HG03457 (cell line): ENCODE data around the gene MAGEA12.
"Not testable (repeated sequence)": the region's sequence is repeated elsewhere in the genome, so short reads cannot be mapped to it uniquely, and the experiment has no call there.

Experiments
- ATAC-seq: cut with Tn5 transposase; IDR thresholded peaks from one replicate; pipeline ENCODE4 v1.9.1; 2021; ENCODE audit warnings: moderate number of reproducible peaks; ENCODE audit not compliant: unreplicated experiment

The MAGEA12 gene, protein sequence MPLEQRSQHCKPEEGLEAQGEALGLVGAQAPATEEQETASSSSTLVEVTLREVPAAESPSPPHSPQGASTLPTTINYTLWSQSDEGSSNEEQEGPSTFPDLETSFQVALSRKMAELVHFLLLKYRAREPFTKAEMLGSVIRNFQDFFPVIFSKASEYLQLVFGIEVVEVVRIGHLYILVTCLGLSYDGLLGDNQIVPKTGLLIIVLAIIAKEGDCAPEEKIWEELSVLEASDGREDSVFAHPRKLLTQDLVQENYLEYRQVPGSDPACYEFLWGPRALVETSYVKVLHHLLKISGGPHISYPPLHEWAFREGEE

DNA sequence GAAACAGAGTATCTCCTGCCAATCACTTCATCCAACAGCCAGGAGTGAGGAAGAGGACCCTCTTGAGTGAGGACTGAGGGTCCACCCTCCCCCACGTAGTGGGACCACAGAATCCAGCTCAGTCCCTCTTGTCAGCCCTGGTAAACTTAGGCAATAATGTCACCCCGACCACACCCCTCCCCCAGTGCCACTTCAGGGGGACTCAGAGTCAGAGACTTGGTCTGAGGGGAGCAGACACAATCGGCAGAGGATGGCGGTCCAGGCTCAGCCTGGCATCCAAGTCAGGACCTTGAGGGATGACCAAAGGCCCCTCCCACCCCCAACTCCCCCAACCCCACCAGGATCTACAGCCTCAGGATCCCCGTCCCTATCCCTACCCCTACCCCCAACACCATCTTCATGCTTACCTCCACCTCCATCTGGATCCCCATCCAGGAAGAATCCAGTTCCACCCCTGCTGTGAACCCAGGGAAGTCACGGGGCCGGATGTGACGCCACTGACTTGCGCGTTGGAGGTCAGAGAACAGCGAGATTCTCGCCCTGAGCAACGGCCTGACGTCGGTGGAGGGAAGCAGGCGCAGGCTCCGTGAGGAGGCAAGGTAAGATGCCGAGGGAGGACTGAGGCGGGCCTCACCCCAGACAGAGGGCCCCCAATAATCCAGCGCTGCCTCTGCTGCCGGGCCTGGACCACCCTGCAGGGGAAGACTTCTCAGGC lies at the start of gene MAGEA12, which contains the start of gene CSAG1:
TSS of gene MAGEA12 (plus strand) at position 497 of the 715 bp plus-strand sequence. CDS start 2,405 bp downstream, outside the sequence.
TSS of gene CSAG1 (minus strand) at position 461 of the 715 bp plus-strand sequence. CDS start 1,261 bp downstream, outside the sequence.
- ATAC-seq: no peak

DNA sequence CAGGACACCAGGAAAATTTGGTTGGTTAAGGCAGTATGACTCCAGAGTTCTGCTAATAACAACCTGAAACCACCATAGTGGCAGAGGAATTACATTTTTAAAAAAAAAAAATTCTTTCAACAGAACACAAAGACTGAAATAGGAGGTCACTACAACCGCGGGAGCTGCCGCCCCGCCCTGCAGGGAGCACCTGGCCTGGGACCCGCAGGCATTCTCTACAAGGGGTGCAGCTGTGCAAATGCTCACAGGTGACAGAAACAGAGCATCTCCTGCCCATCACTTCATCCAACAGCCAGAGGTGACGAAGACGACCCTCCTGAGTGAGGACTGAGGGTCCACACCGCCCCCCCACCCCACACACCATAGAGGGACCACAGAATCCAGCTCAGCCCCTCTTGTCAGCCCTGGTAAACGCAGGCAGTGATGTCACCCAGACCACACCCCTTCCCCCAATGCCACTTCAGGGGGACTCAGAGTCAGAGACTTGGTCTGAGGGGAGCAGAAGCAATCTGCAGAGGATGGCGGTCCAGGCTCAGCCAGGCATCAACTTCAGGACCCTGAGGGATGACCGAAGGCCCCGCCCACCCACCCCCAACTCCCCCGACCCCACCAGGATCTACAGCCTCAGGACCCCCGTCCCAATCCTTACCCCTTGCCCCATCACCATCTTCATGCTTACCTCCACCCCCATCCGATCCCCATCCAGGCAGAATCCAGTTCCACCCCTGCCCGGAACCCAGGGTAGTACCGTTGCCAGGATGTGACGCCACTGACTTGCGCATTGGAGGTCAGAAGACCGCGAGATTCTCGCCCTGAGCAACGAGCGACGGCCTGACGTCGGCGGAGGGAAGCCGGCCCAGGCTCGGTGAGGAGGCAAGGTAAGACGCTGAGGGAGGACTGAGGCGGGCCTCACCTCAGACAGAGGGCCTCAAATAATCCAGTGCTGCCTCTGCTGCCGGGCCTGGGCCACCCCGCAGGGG lies 35.3 kb upstream of the MAGEA12 start, which contains the start of gene MAGEA3:
TSS of gene MAGEA3 (plus strand) at position 843 of the 980 bp plus-strand sequence. CDS start 2,039 bp downstream, outside the sequence.
- not testable (repeated sequence) for ATAC-seq

DNA sequence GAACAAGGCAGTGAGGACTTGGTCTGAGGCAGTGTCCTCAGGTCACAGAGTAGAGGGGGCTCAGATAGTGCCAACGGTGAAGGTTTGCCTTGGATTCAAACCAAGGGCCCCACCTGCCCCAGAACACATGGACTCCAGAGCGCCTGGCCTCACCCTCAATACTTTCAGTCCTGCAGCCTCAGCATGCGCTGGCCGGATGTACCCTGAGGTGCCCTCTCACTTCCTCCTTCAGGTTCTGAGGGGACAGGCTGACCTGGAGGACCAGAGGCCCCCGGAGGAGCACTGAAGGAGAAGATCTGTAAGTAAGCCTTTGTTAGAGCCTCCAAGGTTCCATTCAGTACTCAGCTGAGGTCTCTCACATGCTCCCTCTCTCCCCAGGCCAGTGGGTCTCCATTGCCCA lies 33.2 kb upstream of the MAGEA12 start:
- not testable (repeated sequence) for ATAC-seq

DNA sequence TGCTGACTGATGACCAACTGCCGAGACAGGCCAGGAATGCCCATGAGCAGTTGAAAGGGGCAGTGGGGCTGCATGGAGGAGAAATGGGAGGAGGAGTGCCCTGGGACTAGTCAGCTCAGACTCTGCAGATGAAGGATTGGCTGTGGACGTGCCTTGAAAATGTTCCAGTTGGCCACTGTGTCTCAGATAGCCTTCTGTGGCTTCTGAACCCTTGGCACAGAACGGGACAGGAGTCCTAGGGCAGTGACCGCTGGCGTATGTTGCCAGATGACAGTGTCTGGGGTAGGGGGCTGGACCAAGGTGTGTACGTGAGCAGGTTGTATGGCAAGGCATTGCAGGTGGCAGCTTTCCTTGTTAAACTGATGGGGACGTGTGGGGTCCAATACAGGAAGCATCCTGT lies 27.1 kb upstream of the MAGEA12 start:
- not testable (repeated sequence) for ATAC-seq

DNA sequence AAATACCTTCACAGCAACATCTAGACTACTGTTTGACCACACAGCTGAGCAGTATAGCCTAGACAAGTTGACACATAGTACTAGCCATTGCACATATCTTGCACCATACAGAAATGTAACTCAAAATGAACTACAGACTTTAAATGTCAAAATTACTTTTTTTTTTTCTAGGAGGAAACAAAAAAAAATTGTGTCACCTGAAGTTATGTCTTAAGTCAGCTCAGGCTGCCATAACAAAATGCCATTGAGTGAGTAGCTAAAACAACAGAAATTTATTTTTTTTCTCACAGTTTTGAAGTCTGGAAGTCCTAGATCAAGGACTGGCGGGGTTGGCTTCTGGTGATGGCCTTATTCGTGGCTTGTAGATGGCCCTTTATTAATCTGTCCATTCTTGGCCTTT lies 24.4 kb upstream of the MAGEA12 start, which contains the start of gene CSAG2:
TSS of gene CSAG2 (minus strand) at position 101 of the 400 bp plus-strand sequence. CDS start 161 bp downstream, outside the sequence.
- not testable (repeated sequence) for ATAC-seq

DNA sequence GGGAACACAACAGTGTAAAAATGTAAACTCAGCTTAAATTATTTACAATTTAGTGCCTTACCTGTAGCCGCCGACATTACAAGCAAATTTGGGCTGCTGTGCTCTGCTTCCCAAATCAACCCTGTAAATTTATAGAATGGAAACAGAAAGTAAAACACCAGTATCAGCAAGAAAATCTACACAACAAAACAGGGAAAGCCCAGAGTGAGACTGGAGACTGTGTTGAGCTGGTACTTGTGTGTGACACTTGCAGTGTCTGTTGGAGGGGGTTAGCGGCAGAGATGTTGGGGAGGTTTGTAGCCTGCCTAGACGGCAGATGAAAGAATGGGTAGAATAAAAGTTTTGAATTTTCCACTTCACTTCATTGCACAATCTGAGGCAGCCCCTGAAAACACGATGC lies 20.4 kb upstream of the MAGEA12 start:
- not testable (repeated sequence) for ATAC-seq

DNA sequence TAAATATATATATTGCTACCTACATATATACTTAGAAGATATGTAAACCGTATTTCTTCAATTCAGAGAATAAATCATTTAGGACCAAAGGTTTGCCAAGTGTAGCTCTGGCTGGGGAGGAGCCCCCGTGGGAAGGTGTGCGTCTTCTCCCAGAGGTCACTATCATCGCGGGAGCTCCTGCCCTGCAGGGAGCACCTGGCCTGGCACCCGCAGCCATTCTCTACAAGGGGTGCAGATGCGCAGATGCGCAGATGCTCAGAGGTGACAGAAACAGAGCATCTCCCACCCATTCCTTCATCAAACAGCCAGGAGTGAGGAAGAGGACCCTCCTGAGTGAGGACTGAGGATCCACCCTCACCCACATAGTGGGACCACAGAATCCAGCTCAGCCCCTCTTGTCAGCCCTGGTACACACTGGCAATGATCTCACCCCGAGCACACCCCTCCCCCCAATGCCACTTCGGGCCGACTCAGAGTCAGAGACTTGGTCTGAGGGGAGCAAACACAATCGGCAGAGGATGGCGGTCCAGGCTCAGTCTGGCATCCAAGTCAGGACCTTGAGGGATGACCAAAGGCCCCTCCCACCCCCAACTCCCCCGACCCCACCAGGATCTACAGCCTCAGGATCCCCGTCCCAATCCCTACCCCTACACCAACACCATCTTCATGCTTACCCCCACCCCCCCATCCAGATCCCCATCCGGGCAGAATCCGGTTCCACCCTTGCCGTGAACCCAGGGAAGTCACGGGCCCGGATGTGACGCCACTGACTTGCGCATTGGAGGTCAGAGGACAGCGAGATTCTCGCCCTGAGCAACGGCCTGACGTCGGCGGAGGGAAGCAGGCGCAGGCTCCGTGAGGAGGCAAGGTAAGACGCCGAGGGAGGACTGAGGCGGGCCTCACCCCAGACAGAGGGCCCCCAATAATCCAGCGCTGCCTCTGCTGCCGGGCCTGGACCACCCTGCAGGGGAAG lies 19.5 kb upstream of the MAGEA12 start, which contains the start of gene MAGEA2B:
TSS of gene MAGEA2B (plus strand) at position 814 of the 973 bp plus-strand sequence. CDS start 2,479 bp downstream, outside the sequence.
- ATAC-seq: not testable (repeated sequence)

DNA sequence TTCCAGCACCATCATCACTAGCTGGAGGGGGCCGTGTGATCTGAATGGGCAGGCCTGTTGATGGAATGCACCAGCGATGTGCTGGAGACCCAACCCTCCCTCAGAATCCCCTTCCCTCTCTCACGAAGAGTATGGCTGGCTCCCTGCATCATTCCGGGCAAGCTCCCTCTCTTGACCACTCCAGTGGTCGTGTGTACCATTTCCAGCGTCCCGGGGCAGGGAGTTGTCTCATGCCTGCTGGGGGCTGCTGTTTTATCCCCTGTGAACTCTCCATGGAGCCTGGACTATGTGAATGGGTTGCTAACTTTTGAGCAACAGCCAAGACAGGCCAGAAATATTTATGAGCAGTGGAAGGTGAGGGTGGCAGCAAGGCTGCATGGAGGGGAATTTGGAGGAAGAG lies 8.1 kb upstream of the MAGEA12 start:
- no peak for ATAC-seq

DNA sequence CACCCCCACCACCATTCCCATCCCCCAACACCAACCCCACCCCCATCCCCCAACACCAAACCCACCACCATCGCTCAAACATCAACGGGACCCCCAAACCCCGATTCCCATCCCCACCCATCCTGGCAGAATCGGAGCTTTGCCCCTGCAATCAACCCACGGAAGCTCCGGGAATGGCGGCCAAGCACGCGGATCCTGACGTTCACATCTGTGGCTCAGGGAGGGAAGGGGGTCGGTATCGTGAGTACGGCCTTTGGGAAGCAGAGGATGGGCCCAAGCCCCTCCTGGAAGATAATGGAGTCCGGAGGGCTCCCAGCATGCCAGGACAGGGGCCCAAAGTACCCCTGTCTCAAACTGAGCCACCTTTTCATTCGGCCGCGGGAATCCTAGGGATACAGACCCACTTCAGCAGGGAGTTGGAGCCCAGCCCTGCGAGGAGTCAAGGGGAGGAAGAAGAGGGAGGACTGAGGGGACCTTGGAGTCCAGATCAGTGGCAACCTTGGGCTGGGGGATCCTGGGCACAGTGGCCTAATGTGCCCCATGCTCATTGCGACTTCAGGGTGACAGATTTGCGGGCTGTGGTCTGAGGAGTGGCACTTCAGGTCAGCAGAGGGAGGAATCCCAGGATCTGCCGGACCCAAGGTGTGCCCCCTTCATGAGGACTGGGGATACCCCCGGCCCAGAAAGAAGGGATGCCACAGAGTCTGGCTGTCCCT lies 744 bp downstream of the MAGEA12 start:
- ATAC-seq: not testable (repeated sequence)

DNA sequence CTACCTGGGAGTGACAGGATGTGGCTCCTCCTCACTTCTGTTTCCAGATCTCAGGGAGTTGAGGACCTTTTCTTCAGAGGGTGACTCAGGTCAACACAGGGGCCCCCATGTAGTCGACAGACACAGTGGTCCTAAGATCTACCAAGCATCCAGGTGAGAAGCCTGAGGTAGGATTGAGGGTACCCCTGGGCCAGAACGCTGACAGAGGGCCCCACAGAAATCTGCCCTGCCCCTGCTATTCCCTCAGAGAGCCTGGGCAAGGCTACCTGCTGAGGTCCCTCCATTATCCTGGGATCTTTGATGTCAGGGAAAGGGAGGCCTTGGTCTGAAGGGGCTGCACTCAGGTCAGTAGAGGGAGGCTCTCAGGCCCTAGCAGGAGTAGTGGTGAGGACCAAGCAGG lies 1.5 kb downstream of the MAGEA12 start:
- no peak for ATAC-seq

DNA sequence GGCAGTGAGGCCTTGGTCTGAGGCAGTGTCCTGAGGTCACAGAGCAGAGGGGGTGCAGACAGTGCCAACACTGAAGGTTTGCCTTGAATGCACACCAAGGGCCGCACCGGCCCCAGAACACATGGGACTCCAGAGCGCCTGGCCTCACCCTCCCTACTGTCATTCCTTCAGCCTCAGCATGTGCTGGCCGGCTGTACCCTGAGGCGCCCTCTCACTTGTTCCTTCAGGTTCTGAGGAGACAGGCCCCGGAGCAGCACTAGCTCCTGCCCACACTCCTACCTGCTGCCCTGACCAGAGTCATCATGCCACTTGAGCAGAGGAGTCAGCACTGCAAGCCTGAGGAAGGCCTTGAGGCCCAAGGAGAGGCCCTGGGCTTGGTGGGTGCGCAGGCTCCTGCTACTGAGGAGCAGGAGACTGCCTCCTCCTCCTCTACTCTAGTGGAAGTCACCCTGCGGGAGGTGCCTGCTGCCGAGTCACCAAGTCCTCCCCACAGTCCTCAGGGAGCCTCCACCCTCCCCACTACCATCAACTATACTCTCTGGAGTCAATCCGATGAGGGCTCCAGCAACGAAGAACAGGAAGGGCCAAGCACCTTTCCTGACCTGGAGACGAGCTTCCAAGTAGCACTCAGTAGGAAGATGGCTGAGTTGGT lies 2.4 kb downstream of the MAGEA12 start:
- ATAC-seq: no peak

DNA sequence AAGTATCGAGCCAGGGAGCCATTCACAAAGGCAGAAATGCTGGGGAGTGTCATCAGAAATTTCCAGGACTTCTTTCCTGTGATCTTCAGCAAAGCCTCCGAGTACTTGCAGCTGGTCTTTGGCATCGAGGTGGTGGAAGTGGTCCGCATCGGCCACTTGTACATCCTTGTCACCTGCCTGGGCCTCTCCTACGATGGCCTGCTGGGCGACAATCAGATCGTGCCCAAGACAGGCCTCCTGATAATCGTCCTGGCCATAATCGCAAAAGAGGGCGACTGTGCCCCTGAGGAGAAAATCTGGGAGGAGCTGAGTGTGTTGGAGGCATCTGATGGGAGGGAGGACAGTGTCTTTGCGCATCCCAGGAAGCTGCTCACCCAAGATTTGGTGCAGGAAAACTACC lies 3.0 kb downstream of the MAGEA12 start:
- ATAC-seq: not testable (repeated sequence)

DNA sequence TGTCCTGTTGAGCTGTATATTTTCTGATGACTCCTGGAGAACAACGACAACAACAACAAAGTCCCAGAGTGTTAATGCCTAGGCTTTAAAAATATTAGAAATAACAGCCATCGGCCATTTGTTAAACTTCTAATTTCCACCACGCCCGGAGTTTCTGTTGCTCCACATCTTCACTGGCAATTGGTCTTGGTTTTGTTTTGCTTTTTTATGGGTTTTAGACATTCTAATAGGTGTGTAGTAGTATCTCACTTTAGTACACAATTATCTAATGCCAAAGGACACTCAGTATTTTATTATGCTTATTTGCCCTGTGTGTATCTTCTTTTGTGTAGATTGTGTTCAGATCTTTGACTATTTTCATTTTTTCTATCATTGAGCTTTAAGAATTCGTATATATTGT lies 5.0 kb downstream of the MAGEA12 start:
- no peak for ATAC-seq

DNA sequence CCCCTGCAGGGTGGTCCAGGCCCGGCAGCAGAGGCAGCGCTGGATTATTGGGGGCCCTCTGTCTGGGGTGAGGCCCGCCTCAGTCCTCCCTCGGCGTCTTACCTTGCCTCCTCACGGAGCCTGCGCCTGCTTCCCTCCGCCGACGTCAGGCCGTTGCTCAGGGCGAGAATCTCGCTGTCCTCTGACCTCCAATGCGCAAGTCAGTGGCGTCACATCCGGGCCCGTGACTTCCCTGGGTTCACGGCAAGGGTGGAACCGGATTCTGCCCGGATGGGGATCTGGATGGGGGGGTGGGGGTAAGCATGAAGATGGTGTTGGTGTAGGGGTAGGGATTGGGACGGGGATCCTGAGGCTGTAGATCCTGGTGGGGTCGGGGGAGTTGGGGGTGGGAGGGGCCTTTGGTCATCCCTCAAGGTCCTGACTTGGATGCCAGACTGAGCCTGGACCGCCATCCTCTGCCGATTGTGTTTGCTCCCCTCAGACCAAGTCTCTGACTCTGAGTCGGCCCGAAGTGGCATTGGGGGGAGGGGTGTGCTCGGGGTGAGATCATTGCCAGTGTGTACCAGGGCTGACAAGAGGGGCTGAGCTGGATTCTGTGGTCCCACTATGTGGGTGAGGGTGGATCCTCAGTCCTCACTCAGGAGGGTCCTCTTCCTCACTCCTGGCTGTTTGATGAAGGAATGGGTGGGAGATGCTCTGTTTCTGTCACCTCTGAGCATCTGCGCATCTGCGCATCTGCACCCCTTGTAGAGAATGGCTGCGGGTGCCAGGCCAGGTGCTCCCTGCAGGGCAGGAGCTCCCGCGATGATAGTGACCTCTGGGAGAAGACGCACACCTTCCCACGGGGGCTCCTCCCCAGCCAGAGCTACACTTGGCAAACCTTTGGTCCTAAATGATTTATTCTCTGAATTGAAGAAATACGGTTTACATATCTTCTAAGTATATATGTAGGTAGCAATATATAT lies 20.4 kb downstream of the MAGEA12 start, which contains the start of gene MAGEA2:
TSS of gene MAGEA2 (minus strand) at position 157 of the 965 bp plus-strand sequence. CDS start 2,479 bp downstream, outside the sequence.
- not testable (repeated sequence) for ATAC-seq

DNA sequence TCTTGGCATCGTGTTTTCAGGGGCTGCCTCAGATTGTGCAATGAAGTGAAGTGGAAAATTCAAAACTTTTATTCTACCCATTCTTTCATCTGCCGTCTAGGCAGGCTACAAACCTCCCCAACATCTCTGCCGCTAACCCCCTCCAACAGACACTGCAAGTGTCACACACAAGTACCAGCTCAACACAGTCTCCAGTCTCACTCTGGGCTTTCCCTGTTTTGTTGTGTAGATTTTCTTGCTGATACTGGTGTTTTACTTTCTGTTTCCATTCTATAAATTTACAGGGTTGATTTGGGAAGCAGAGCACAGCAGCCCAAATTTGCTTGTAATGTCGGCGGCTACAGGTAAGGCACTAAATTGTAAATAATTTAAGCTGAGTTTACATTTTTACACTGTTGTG lies 21.3 kb downstream of the MAGEA12 start:
- ATAC-seq: not testable (repeated sequence)

DNA sequence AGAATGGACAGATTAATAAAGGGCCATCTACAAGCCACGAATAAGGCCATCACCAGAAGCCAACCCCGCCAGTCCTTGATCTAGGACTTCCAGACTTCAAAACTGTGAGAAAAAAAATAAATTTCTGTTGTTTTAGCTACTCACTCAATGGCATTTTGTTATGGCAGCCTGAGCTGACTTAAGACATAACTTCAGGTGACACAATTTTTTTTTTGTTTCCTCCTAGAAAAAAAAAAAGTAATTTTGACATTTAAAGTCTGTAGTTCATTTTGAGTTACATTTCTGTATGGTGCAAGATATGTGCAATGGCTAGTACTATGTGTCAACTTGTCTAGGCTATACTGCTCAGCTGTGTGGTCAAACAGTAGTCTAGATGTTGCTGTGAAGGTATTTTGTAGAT lies 25.4 kb downstream of the MAGEA12 start, which contains the start of gene CSAG3:
TSS of gene CSAG3 (plus strand) at position 301 of the 400 bp plus-strand sequence.
- ATAC-seq: not testable (repeated sequence)

DNA sequence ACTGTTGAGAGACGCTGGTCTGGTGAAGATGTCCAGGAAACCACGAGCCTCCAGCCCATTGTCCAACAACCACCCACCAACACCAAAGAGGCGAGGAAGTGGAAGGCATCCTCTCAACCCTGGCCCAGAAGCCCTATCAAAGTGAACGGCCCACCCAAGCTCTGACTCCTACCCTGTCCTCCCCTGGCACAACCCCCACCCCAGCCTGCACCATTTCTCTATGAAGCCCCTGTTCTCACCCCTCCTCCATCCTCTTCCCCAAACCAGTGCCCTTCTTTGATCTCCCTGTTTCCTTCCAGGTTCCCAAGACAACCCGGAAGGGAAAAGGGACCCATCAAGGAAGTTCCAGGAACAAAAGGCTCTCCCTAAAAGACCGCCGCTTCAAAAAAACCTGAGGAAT lies 26.0 kb downstream of the MAGEA12 start:
- not testable (repeated sequence) for ATAC-seq
